ENCODE data around the gene ATXN7L3.
"Not testable (repeated sequence)": the region's sequence is repeated elsewhere in the genome, so short reads cannot be mapped to it uniquely, and the experiment has no call there.

Gene ATXN7L3, protein sequence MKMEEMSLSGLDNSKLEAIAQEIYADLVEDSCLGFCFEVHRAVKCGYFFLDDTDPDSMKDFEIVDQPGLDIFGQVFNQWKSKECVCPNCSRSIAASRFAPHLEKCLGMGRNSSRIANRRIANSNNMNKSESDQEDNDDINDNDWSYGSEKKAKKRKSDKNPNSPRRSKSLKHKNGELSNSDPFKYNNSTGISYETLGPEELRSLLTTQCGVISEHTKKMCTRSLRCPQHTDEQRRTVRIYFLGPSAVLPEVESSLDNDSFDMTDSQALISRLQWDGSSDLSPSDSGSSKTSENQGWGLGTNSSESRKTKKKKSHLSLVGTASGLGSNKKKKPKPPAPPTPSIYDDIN

DNA sequence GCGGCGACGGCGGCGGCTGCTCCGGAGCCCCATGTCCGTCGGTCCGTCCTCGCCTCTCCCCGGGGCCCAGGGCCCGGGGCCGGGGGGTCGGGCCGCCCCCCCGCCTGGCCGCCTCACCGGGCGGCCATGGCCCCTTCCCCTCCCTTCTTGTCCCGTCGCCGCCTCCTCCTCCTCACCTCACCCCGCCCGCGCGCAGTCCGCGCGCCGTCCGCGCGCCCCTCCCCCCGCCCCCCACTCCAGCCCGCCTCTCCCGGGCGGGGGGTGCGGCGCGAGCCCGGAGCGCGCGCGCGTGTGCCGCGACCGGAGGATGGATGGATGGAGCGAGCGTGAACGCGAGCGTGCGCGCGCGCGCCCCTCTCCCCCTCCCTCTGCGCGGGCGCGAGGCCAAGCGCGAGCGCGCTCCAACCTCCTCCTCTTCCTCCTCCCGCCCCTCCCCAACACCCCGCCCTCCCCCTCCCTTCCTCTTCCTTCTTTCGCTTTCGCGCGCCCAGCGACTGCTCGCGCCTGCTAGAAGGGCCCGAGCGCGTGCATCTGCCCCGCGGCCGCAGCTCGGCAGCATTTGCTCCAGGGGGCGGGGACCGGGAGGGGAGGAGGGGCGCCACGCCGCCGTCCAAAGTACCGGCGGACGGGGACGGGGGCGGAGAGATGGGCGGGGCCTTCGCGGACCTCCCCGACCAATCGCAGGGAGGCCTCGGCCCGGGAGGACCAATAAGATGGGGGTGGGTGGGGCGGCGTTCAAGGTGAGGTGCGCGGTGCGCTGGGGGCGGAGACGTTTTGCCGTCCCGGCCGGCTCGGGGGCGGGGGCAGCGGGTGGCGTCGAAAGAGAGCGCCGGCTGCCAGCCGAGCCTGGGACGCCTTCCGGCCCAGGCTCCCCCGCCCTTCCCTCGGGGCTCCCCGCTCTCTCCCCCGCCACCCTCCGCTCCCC lies at the start of gene ATXN7L3:
Gene ATXN7L3, minus strand, starts transcription at position 332 of the 925 bp plus-strand sequence. CDS start 1,814 bp downstream, outside the sequence.
- TF ChIP-seq, protein P1, sequence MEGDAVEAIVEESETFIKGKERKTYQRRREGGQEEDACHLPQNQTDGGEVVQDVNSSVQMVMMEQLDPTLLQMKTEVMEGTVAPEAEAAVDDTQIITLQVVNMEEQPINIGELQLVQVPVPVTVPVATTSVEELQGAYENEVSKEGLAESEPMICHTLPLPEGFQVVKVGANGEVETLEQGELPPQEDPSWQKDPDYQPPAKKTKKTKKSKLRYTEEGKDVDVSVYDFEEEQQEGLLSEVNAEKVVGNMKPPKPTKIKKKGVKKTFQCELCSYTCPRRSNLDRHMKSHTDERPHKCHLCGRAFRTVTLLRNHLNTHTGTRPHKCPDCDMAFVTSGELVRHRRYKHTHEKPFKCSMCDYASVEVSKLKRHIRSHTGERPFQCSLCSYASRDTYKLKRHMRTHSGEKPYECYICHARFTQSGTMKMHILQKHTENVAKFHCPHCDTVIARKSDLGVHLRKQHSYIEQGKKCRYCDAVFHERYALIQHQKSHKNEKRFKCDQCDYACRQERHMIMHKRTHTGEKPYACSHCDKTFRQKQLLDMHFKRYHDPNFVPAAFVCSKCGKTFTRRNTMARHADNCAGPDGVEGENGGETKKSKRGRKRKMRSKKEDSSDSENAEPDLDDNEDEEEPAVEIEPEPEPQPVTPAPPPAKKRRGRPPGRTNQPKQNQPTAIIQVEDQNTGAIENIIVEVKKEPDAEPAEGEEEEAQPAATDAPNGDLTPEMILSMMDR (IDR thresholded peaks at IDR 0.05; ENCODE audit: borderline replicate concordance, control extremely low read depth, extremely low read depth, insufficient read depth, missing control alignments) = no peak
- in situ Hi-C loops (cut with MboI; ENCODE audit: low sequenced_read_pairs, unreplicated experiment) = loop anchor here (5.0 to 25.0 kb wide), 2 partner anchors 132 to 312 kb away; partner anchors contain the start of gene GPATCH8
- peak; percentile 99 for DNase-seq (ENCODE audit: low spot score)

DNA sequence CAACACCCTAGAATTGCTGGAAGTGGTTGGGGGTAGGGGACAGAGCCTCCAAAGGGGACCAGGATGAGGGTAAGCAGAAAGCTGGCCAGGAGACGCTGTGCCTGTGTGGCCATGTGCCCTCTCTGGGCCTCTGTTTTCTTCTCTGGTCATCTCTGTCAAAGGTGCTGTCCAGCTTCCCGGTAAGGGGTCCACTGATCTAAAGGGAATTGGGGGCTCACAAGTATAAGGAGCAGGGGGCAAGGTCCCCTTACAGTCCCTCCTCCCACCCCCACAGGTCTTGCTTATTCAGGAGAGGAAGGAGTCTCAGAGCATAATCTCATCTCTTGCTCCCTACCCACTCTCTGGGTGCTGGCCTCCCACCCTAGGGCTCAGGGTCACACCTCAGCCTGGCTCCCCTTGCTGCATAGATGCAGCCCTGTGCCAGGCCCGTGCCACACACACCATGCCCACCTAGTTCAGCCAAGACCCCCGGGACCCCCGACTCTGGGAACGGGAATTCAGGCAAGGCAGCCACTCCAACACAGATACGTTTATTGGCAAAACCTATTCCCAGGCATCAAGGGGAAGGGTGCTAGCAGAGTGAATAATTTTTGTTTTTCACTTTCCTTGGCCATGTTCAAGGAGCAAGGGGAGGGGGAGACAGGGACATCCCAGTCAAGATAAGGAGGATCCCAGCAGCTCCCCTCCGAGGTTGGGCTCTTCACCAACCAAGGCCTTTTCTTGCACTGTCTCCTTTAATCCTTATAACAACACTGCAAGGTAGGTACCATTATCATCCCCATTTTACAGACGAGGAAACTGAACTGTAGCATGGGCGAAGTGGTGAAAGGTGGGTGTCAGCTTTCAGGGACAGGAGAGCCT lies 48.4 kb upstream of the ATXN7L3 start:
- TF ChIP-seq, protein P1 (IDR thresholded peaks at IDR 0.05; ENCODE audit: borderline replicate concordance, control extremely low read depth, extremely low read depth, insufficient read depth, missing control alignments) = no peak
- in situ Hi-C loops (cut with MboI; ENCODE audit: low sequenced_read_pairs, unreplicated experiment) = no loop called here
- no peak for DNase-seq (ENCODE audit: low spot score)

DNA sequence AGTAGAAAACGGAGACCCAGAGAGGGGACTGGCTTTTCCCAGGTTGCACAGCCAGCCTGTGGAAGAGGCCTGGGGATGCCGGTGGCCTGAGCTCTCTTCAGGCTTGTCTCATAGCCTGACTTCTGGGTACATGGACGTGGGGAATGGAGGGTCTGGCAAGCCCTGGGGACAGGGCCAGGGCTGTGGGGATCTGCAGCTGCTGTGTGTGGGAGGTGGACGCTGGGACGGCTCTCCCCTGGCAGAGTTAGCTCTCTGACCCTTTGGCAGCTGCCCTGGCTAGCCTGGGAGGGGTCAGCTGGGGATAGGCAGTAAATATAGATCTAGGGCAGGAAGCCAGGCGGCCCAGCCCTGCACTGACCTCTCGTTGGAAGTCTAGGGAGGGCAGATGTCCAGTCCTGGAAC lies 47.8 kb upstream of the ATXN7L3 start:
- TF ChIP-seq, protein P1 (IDR thresholded peaks at IDR 0.05; ENCODE audit: borderline replicate concordance, control extremely low read depth, extremely low read depth, insufficient read depth, missing control alignments) = no peak
- in situ Hi-C loops (cut with MboI; ENCODE audit: low sequenced_read_pairs, unreplicated experiment) = no loop called here
- DNase-seq (ENCODE audit: low spot score) = no peak

DNA sequence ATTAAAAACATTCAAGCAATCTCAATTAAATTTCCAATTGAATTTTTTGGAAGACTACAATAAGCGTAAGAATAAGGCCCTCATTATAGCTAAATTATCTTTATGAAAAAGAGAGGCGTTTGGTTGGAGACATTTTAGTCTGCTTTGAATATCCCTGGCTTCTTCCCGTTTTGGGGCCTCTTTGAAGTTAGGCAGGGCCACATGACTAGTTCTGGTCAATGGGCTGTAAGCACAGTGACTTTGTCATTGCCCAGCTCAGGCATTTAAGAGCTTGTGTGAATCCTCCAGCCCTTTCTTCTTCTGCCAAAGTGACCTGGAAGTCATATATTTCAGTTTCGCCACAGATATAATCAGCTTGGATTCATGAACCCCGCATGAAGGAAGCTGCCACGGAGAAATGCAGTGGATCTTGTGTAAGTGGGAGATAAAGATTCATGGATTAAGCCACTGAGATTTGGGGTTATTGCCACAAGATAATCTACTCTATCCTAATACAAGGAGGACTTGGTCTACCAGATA lies 41.5 kb upstream of the ATXN7L3 start:
- in situ Hi-C loops (cut with MboI; ENCODE audit: low sequenced_read_pairs, unreplicated experiment) = no loop called here
- TF ChIP-seq, protein P1 (IDR thresholded peaks at IDR 0.05; ENCODE audit: borderline replicate concordance, control extremely low read depth, extremely low read depth, insufficient read depth, missing control alignments) = no peak
- DNase-seq (ENCODE audit: low spot score) = no peak

DNA sequence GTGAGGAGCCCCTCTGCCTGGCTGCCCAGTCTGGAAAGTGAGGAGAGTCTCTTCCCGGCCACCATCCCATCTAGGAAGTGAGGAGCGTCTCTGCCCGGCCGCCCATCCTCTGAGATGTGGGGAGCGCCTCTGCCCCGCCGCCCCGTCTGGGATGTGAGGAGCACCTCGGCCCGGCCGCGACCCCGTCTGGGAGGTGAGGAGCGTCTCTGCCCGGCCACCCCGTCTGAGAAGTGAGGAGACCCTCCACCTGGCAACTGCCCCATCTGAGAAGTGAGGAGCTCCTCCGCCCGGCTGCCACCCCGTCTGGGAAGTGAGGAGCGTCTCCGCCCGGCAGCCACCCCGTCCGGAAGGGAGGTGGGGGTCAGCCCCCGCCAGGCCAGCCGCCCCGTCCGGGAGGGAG lies 38.2 kb upstream of the ATXN7L3 start:
- in situ Hi-C loops (cut with MboI; ENCODE audit: low sequenced_read_pairs, unreplicated experiment); DNase-seq (ENCODE audit: low spot score): not testable (repeated sequence)

DNA sequence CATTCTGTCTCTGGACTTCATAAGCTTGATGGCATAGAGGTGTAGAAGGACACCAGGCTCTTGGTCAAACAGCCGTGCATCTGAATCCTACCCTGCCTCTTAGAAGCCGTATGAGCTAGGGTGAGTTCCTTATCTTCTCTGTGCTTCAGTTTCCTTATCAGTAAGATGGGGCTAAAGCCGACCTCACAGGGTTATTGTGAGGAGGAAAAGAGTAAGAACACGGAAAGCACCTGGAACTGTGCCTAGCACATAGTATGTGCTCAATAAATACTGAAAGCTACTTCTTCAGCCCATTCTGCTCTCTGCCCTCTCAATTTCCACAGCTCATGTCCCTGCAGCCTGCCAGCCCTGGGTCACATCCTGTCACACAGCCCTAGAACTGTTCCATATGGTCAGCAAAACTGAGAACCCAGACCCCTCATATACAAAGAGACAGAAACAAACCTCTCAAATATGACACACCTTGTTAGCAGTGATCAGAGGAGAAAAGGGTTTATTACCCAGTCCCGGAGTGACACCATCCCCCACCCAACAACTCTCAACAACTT lies 36.8 kb upstream of the ATXN7L3 start:
- TF ChIP-seq, protein P1 (IDR thresholded peaks at IDR 0.05; ENCODE audit: borderline replicate concordance, control extremely low read depth, extremely low read depth, insufficient read depth, missing control alignments) = no peak
- DNase-seq (ENCODE audit: low spot score) = no peak
- in situ Hi-C loops (cut with MboI; ENCODE audit: low sequenced_read_pairs, unreplicated experiment) = no loop called here
